Activated T-cell treated with anti-CD3 and anti-CD28 coated beads, Interleukin-2, amount 50 U/mL, for 24 hours (primary cell): ENCODE measurements around the gene CENPE.

Experiments used
- DNase-seq: peaks from one replicate; pipeline ENCODE4 v3.0.0-alpha.2; 2020
- H3K27ac Mint-ChIP-seq: 2 replicates; pipeline ENCODE4 v1.8.0; 2020; ENCODE audit warnings: mild to moderate bottlenecking, mixed read lengths
- H3K27me3 Mint-ChIP-seq: 2 replicates; pipeline ENCODE4 v1.8.0; 2020; ENCODE audit warnings: mixed read lengths
- H3K36me3 Mint-ChIP-seq: 2 replicates; pipeline ENCODE4 v1.8.0; 2020; ENCODE audit warnings: low read depth, mixed read lengths
- H3K4me1 Mint-ChIP-seq: 2 replicates; pipeline ENCODE4 v1.8.0; 2020; ENCODE audit warnings: low read depth, mixed read lengths
- H3K4me3 Mint-ChIP-seq: 2 replicates; pipeline ENCODE4 v1.8.0; 2020; ENCODE audit warnings: mild to moderate bottlenecking, moderate library complexity, mixed read lengths
- H3K9me3 Mint-ChIP-seq: 2 replicates; pipeline ENCODE4 v1.8.0; 2020; ENCODE audit warnings: mixed read lengths

CENPE gene

DNA sequence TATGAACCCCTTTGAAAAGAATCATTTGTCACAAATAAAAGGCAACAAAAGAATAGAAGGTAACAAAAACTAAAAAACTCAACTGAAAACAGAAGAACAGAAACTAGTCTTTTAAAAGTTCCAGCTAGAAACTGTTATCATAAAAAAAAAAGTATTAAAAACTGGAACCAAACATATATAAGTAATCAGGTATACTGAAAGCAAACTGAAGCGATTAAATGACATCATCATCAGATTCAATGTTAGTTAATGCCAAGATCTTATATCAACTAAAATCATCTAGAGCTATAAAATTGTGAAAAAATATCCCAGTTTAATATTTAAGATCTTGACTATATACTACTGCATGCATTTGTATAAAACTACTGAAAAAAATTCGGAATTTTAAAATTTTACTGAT is 36.0 kb downstream of the CENPE start:
- Mint-ChIP-seq H3K4me3 (no peak overlapping the region), H3K36me3 (peaks cover 26% of the 10 kb centered on the region), H3K27me3 (no peaks in the 10 kb centered on the region), H3K4me1 (peaks cover 9% of the 10 kb centered on the region), H3K9me3 (no peaks in the 10 kb centered on the region), H3K27ac (no peak overlapping the region)
- no peak for DNase-seq

- no peak overlapping the region for H3K27ac Mint-ChIP-seq
- H3K4me3 Mint-ChIP-seq: no peak overlapping the region
- DNase-seq: no peak
- peaks cover 9% of the 10 kb centered on the region for H3K4me1 Mint-ChIP-seq
- H3K36me3 Mint-ChIP-seq: peaks cover 36% of the 10 kb centered on the region
- H3K27me3 Mint-ChIP-seq: no peaks in the 10 kb centered on the region
- H3K9me3 Mint-ChIP-seq: no peaks in the 10 kb centered on the region
These were observed 39.4 kb downstream of the CENPE start for GRCh38 chr4:103158760-103159159.

DNA sequence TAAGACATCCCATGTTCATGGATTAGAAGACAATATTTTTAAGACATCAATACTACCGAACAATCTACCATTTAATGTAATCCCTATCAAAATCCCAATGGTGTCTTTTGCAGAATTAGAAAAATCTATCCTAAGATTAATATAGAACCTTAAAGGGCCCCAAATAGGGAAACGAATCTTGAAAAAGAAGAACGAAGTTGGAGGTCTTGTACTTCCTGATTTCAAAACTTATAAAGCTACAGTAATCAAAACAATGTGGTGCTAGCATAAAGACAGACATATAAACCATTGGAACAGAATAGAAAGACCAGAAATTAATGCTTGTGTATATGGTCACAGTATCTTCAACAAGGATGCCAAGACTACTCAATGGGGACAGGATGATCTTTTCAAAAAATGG is 42.0 kb downstream of the CENPE start:
- Mint-ChIP-seq H3K27me3 (no peaks in the 10 kb centered on the region), H3K36me3 (peaks cover 36% of the 10 kb centered on the region), H3K4me1 (peaks cover 9% of the 10 kb centered on the region), H3K27ac (no peak overlapping the region), H3K9me3 (no peaks in the 10 kb centered on the region), H3K4me3 (no peak overlapping the region)
- DNase-seq: no peak

GRCh38 chr4:103152381-103152780 is 45.8 kb downstream of the CENPE start:
- DNase-seq: no peak
- no peaks in the 10 kb centered on the region for H3K4me1 Mint-ChIP-seq
- H3K27ac Mint-ChIP-seq: no peak overlapping the region
- no peaks in the 10 kb centered on the region for H3K27me3 Mint-ChIP-seq
- H3K4me3 Mint-ChIP-seq: no peak overlapping the region
- H3K36me3 Mint-ChIP-seq: peaks cover 46% of the 10 kb centered on the region
- no peaks in the 10 kb centered on the region for H3K9me3 Mint-ChIP-seq

DNA sequence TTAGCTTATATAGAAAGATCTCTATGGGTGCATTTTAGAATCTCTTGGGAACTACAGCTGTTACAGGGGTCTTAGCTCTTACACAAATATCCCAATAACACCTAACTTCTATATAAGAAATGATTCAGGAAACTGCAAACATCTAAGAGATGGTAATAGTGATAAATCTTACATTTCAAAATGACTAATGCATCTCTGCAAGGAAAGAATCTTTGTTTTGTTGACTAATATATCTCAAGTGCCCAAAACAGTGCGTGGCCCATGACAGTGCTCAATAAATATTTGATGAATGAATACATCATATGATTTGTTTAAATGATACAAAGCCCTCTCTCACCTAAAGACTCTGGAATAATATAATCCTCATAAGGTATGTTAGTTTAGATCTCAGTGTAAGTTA is 47.5 kb downstream of the CENPE start:
- no peaks in the 10 kb centered on the region for H3K4me1 Mint-ChIP-seq
- peaks cover 42% of the 10 kb centered on the region for H3K36me3 Mint-ChIP-seq
- H3K9me3 Mint-ChIP-seq: no peaks in the 10 kb centered on the region
- no peak overlapping the region for H3K4me3 Mint-ChIP-seq
- H3K27me3 Mint-ChIP-seq: no peaks in the 10 kb centered on the region
- DNase-seq: no peak
- H3K27ac Mint-ChIP-seq: no peak overlapping the region

DNA sequence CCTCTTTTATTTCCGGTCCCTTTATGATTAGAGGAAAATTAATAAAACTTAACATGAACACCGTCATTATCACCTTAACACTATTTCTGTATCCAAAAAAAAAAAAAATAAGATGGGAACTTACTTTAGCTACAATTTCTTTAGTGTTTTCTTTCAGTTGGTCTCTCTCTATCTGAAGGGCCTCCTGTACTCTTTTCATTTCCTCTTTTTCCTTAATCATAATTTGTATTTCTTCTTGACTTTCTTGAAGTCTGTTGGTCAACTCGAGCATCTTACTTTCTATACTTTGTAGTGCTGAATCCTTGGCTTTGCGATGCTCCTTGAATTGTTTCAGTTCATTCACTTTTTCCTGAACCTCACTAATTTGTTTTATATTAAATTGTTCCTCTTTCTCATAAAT is 53.2 kb downstream of the CENPE start:
- Mint-ChIP-seq H3K27ac (no peak overlapping the region), H3K36me3 (peaks cover 52% of the 10 kb centered on the region), H3K4me1 (peaks cover under 1% of the 10 kb centered on the region), H3K27me3 (no peaks in the 10 kb centered on the region), H3K4me3 (no peak overlapping the region), H3K9me3 (no peaks in the 10 kb centered on the region)
- no peak for DNase-seq

DNA sequence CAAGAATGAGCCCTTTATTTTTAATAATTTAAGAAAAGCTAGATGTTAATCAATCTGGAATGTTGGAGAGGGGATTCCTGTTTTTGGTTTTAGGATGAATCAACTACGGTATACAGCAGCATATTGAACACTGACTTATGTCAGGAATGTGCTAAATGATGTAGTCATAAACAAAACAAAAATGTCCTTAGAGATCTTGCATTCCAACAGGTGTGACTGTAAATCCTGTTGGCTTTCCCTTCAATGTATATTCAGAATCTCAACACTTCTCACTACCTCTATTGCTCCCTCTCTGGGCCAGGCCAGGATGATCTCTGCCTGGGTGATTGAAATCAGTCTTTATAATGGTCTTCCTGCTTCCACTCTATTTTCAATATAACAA is 60.7 kb downstream of the CENPE start:
- Mint-ChIP-seq H3K36me3 (peaks cover 49% of the 10 kb centered on the region), H3K4me3 (no peak overlapping the region), H3K4me1 (peaks cover 10% of the 10 kb centered on the region), H3K9me3 (no peaks in the 10 kb centered on the region), H3K27ac (no peak overlapping the region), H3K27me3 (no peaks in the 10 kb centered on the region)
- no peak for DNase-seq

GRCh38 chr4:103136671-103137445 is 61.3 kb downstream of the CENPE start:
- Mint-ChIP-seq H3K4me1 (peaks cover 10% of the 10 kb centered on the region), H3K27me3 (no peaks in the 10 kb centered on the region), H3K9me3 (no peaks in the 10 kb centered on the region), H3K27ac (no peak overlapping the region), H3K36me3 (peaks cover 53% of the 10 kb centered on the region), H3K4me3 (no peak overlapping the region)
- no peak for DNase-seq

GRCh38 chr4:103129174-103129573 is 69.0 kb downstream of the CENPE start:
- no peak for DNase-seq
- Mint-ChIP-seq H3K4me1 (no peaks in the 10 kb centered on the region), H3K36me3 (peaks cover 38% of the 10 kb centered on the region), H3K27ac (no peak overlapping the region), H3K27me3 (no peaks in the 10 kb centered on the region), H3K9me3 (peaks cover 16% of the 10 kb centered on the region), H3K4me3 (no peak overlapping the region)

GRCh38 chr4:103126126-103126525 is 72.0 kb downstream of the CENPE start:
- Mint-ChIP-seq H3K27ac (no peak overlapping the region), H3K27me3 (no peaks in the 10 kb centered on the region), H3K9me3 (peaks cover 16% of the 10 kb centered on the region), H3K4me1 (no peaks in the 10 kb centered on the region), H3K36me3 (peaks cover 36% of the 10 kb centered on the region), H3K4me3 (no peak overlapping the region)
- no peak for DNase-seq

DNA sequence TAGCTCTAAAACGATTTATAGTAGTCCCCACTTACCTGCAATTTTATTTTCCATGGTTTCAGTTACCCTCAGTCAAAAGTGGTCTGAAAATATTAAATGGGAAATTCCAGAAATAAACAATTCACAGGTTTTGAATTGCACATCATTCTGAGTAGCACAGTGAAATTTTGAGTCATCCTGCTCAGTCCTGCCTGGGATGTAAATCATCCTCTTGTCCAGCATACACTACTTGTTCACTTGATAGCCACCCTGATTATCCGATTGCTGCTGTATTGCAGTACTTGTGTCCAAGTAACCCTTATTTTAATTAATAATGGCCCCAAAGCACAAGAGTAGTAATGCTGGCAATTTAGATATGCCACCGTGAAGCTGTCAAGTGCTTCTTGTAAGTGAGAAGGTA is 75.0 kb downstream of the CENPE start:
- no peak for DNase-seq
- Mint-ChIP-seq H3K36me3 (peaks cover 24% of the 10 kb centered on the region), H3K4me3 (no peak overlapping the region), H3K4me1 (no peaks in the 10 kb centered on the region), H3K27ac (no peak overlapping the region), H3K9me3 (peaks cover 6% of the 10 kb centered on the region), H3K27me3 (no peaks in the 10 kb centered on the region)

- Mint-ChIP-seq H3K27ac (no peak overlapping the region), H3K27me3 (no peaks in the 10 kb centered on the region), H3K4me1 (no peaks in the 10 kb centered on the region), H3K36me3 (peaks cover 11% of the 10 kb centered on the region), H3K4me3 (no peak overlapping the region), H3K9me3 (no peaks in the 10 kb centered on the region)
- DNase-seq: no peak
These were observed 80.0 kb downstream of the CENPE start for GRCh38 chr4:103118166-103118565.

GRCh38 chr4:103111598-103111997 is 86.5 kb downstream of the CENPE start:
- no peaks in the 10 kb centered on the region for H3K4me1 Mint-ChIP-seq
- no peaks in the 10 kb centered on the region for H3K9me3 Mint-ChIP-seq
- no peaks in the 10 kb centered on the region for H3K27me3 Mint-ChIP-seq
- no peak overlapping the region for H3K4me3 Mint-ChIP-seq
- H3K27ac Mint-ChIP-seq: no peak overlapping the region
- DNase-seq: no peak
- H3K36me3 Mint-ChIP-seq: peaks cover 17% of the 10 kb centered on the region

DNA sequence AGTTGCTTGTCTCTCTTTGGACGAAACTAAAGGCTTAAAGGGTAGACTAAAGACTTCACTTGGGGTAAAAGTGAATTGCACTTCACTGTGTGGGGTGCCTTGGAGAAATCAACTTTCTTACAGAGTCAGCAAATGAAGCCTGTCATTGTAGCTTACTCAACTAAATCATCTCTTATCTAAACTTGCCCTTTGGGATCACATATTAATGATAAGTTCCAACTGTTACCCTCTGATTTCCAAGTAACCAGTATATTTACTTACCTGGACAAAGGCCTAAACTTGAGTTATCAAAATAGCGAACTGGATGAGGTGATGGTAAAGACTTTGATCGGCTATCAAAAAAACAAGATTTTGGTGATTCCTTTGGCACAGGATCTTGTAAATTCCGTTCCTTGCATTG is 89.6 kb downstream of the CENPE start:
- H3K4me3 Mint-ChIP-seq: no peak overlapping the region
- H3K27me3 Mint-ChIP-seq: no peaks in the 10 kb centered on the region
- H3K9me3 Mint-ChIP-seq: no peaks in the 10 kb centered on the region
- no peak for DNase-seq
- H3K36me3 Mint-ChIP-seq: peaks cover 15% of the 10 kb centered on the region
- H3K4me1 Mint-ChIP-seq: no peaks in the 10 kb centered on the region
- no peak overlapping the region for H3K27ac Mint-ChIP-seq

DNA sequence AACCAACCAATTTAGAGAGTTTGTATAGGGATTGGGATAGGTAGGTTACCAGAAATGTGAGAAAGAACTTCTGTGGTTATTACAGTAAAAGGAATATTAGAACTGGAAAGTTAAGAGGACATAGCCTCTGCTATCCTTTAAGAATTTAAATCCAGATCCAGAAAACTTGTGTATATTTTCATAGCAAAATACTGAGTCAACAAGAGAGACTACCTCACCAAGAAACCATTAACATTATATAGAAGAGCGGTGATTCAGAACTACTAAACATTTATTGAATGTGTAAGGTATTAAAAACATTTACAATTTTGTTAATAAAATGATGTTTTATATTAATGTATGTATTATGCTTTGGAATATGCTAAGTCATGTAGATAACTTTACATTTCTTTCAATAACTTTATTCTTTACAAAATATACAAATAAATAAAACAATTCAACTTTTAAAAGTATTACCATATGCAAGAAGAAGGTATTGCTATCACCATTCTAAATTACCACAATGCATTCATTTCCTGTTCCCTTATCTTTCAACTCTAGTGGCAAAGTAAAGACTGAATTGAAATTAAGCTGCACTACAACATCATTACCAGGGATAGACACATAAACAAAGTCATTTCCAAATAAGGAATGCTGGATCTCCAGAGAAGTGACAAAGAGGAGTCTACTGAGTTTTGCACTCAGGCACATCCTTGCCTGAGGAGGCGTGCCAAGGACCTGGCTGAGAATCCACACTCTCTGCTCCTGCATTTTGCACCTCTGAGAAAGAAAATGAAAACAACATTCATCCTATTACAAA is 92.4 kb downstream of the CENPE start:
- Mint-ChIP-seq H3K27me3 (no peaks in the 10 kb centered on the region), H3K4me3 (no peak overlapping the region), H3K4me1 (no peaks in the 10 kb centered on the region), H3K36me3 (peaks cover 15% of the 10 kb centered on the region), H3K9me3 (no peaks in the 10 kb centered on the region), H3K27ac (no peak overlapping the region)
- no peak for DNase-seq
